GM19467 (cell line): ENCODE data around the gene IFIH1.

Experiments used
- ATAC-seq: cut with Tn5 transposase; IDR thresholded peaks from one replicate; pipeline ENCODE4 v1.9.1; 2021; ENCODE audit warnings: mild to moderate bottlenecking, moderate library complexity; ENCODE audit not compliant: unreplicated experiment

Gene IFIH1

DNA sequence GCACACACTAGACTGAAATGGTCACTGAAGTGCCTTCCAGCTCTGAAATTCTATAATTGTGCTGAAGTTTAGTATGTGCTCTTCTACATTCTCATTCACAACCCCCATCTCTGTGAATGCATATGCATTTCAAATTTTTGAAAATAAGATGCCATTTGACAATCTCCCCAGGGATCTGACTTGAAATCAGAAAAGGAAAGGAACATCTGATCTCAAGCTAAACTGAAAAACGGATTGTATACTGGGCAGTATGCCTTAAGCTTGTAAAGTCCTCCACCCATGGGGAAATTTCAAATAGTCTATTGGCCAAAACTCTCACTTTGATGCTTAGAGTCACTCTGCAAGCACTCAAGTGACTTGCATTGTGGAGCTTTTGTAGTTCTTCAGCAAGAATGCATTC is 98.1 kb downstream of the IFIH1 start:
- ATAC-seq, result no peak

DNA sequence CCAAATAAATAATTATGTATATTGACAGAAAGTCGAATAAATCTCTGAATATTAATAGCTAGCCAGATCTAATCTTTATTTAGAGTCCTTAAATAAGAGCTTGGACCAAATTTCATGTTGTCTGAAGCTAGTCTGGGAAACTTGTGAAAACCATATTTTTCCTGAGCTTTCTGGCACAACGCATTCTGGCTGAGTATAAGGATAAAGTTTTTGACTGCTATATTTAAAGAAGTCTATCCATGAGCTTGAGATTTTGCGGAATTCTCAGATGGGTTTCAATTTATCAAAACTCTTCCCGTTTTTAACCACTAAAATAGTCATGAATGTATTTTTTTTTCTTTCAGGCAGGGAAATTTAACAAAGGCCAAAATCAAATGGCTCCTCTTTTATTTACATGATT is 99.1 kb downstream of the IFIH1 start:
- ATAC-seq, result no peak

GRCh38 chr2:162217598-162217997 is 100.9 kb downstream of the IFIH1 start:
- ATAC-seq, result no peak
